HG02759 (cell line): ENCODE data around the gene TMPRSS11F.

Experiments used
- ATAC-seq: cut with Tn5 transposase; IDR thresholded peaks from one replicate; pipeline ENCODE4 v1.9.1; 2021; ENCODE audit warnings: mild to moderate bottlenecking, moderate library complexity; ENCODE audit not compliant: unreplicated experiment

Gene TMPRSS11F

GRCh38 chr4:68077737-68078136 is 51.9 kb downstream of the TMPRSS11F start:
- ATAC-seq, result no peak

- no peak for ATAC-seq
These were observed 52.4 kb downstream of the TMPRSS11F start for GRCh38 chr4:68077301-68077700.

- no peak for ATAC-seq
These were observed 53.5 kb downstream of the TMPRSS11F start for GRCh38 chr4:68076194-68076593.

GRCh38 chr4:68074397-68074796 is 55.3 kb downstream of the TMPRSS11F start:
- ATAC-seq, result no peak

GRCh38 chr4:68070302-68070701 is 59.4 kb downstream of the TMPRSS11F start:
- ATAC-seq, result no peak

- ATAC-seq, result no peak
These were observed 67.2 kb downstream of the TMPRSS11F start for GRCh38 chr4:68062501-68062900.

- ATAC-seq, result no peak
These were observed 91.4 kb downstream of the TMPRSS11F start for GRCh38 chr4:68038272-68038671.

GRCh38 chr4:68021185-68021584 is 108.5 kb downstream of the TMPRSS11F start:
- no peak for ATAC-seq

- ATAC-seq, result no peak
These were observed 118.0 kb downstream of the TMPRSS11F start for GRCh38 chr4:68011684-68012083.
